HCT116 (cell line): ENCODE measurements around the gene SIPA1L3. TPM values are rescaled to one million over a fixed set of nuclear protein-coding genes. Genes with fewer than 3 reads are reported as not detected.

Source experiments
- ATAC-seq: fragments of 200-7000 bp; cut with Tn5 transposase; 2 replicates; pipeline ENCODE4 v1.9.1; 2020; ENCODE audit warnings: mild to moderate bottlenecking, moderate library complexity
- BruUV-seq: library from RNA; stranded (reverse); fragments of 400-500 nt; replicated peaks from 2 replicates; lab custom pipeline; 2021; lab: Mats Ljungman, UMichigan
- CTCF ChIA-PET: fragments of 300-600 bp; sonication (Branson Sonifier 250); formaldehyde crosslinking; loops from one replicate; lab custom pipeline; 2021; ENCODE audit warnings: antibody characterized with exemption; lab: Charles Lee
- POLR2A ChIA-PET: fragments of 300-600, 350-600 bp; sonication (Branson Sonifier 250); formaldehyde crosslinking; loops from one replicate; lab custom pipeline; 2021; ENCODE audit warnings: antibody characterized with exemption; lab: Charles Lee
- RAD21 ChIA-PET, 2 experiments: fragments of 300-600 bp; sonication (Branson Sonifier 250); formaldehyde crosslinking; loops; one replicate each; lab custom pipeline; 2023; ENCODE audit warnings: low total read pairs in 2 of 2; ENCODE audit not compliant: uncharacterized antibody in 2 of 2, unreplicated experiment in 2 of 2, low non-redundant PET in 1 of 2; lab: Charles Lee
- DNase-seq: peaks from one replicate; pipeline ENCODE4 v3.0.0-alpha.2; 2010; ENCODE audit warnings: low read depth, low spot score
- H2AFZ ChIP-seq: fragments of 200-600 bp; shearing (Covaris generic), sonication (generic); 2 replicates; pipeline ENCODE4 v1.6.1; 2017; ENCODE audit warnings: low read depth, mixed run types, mixed read lengths, antibody characterized with exemption, low read length; ENCODE audit not compliant: poor library complexity, severe bottlenecking
- H3K27ac ChIP-seq: 2 replicates; pipeline ENCODE4 v1.5.1; 2012; ENCODE audit warnings: low read depth, low read length
- H3K27me3 ChIP-seq: fragments of 200-600 bp; sonication (generic); 2 replicates; pipeline ENCODE4 v1.6.1; 2016; ENCODE audit warnings: mixed run types, low read length, mixed read lengths; ENCODE audit not compliant: insufficient read depth
- H3K36me3 ChIP-seq, 2 experiments: fragments of 200-500 bp in 1 of 2; fragments of 200-600 bp in 1 of 2; sonication (Bioruptor generic) in 1 of 2; sonication (generic) in 1 of 2; 2 replicates each; pipeline versions ENCODE4 v1.5.1 to v1.6.1; 2014 to 2016; ENCODE audit warnings: low read length in 2 of 2, inconsistent platforms in 1 of 2, mixed read lengths in 1 of 2, mixed run types in 1 of 2; ENCODE audit not compliant: insufficient read depth in 2 of 2, control insufficient read depth in 1 of 2
- H3K4me1 ChIP-seq, 2 experiments: fragments of 200-600 bp in 1 of 2; sonication (generic) in 1 of 2; 2 replicates each; pipeline versions ENCODE4 v1.5.1 to v1.6.1; 2012 to 2017; ENCODE audit warnings: low read length in 2 of 2, inconsistent platforms in 1 of 2, mild to moderate bottlenecking in 1 of 2, mixed read lengths in 1 of 2, mixed run types in 1 of 2, moderate library complexity in 1 of 2; ENCODE audit not compliant: insufficient read depth in 2 of 2, control insufficient read depth in 1 of 2
- H3K4me2 ChIP-seq: fragments of 200-600 bp; sonication (generic); 2 replicates; pipeline ENCODE4 v1.6.1; 2017; ENCODE audit warnings: mixed run types, low read length, mixed read lengths
- H3K4me3 ChIP-seq, 2 experiments: fragments of 200-600 bp in 1 of 2; sonication (generic) in 1 of 2; replicated peaks in 1 of 2; 2 replicates each; pipeline ENCODE4 v1.5.1; 2011 to 2016; ENCODE audit warnings: low read length in 2 of 2, control low read depth in 1 of 2, low read depth in 1 of 2, mild to moderate bottlenecking in 1 of 2, mixed read lengths in 1 of 2, mixed run types in 1 of 2
- H3K79me2 ChIP-seq: fragments of 200-600 bp; sonication (generic); 2 replicates; pipeline ENCODE4 v1.6.1; 2017; ENCODE audit warnings: mild to moderate bottlenecking, mixed run types, low read length, moderate library complexity, mixed read lengths; ENCODE audit not compliant: insufficient read depth
- H3K9ac ChIP-seq: fragments of 200-600 bp; sonication (generic); 2 replicates; pipeline ENCODE4 v1.6.1; 2016; ENCODE audit warnings: low read length, mixed read lengths
- H3K9me2 ChIP-seq: fragments of 200-600 bp; sonication (generic), shearing (Covaris generic); 2 replicates; pipeline ENCODE4 v1.6.1; 2017; ENCODE audit warnings: mixed run types, mild to moderate bottlenecking, moderate library complexity; ENCODE audit not compliant: insufficient read depth
- H3K9me3 ChIP-seq, 2 experiments: fragments of 200-500 bp in 1 of 2; fragments of 200-600 bp in 1 of 2; sonication (Bioruptor generic) in 1 of 2; sonication (generic) in 1 of 2; 2 replicates each; pipeline ENCODE4 v1.6.1; 2014 to 2017; ENCODE audit warnings: low read length in 2 of 2, mixed read lengths in 2 of 2, inconsistent platforms in 1 of 2, low read depth in 1 of 2, mild to moderate bottlenecking in 1 of 2, mixed run types in 1 of 2, moderate library complexity in 1 of 2; ENCODE audit not compliant: control insufficient read depth in 1 of 2, insufficient read depth in 1 of 2
- H4K20me1 ChIP-seq: fragments of 200-600 bp; sonication (generic), shearing (Covaris generic); 2 replicates; pipeline ENCODE4 v1.6.1; 2017; ENCODE audit warnings: mixed run types, mild to moderate bottlenecking, moderate library complexity; ENCODE audit not compliant: insufficient read depth
- CEBPB ChIP-seq: IDR thresholded peaks from 2 replicates; pipeline ENCODE4 v1.6.1; 2012; ENCODE audit warnings: low read depth
- FOSL1 ChIP-seq: IDR thresholded peaks from 2 replicates; pipeline ENCODE4 v1.6.1; 2012; ENCODE audit warnings: low read depth
- JUND ChIP-seq: IDR thresholded peaks from 2 replicates; pipeline ENCODE4 v1.6.1; 2012
- POLR2A ChIP-seq: IDR thresholded peaks from 2 replicates; pipeline ENCODE4 v1.7.0; 2011; ENCODE audit warnings: borderline replicate concordance; ENCODE audit not compliant: insufficient read depth, insufficient read length; ENCODE audit errors: extremely low read depth
- RAD21 ChIP-seq: IDR thresholded peaks from 2 replicates; pipeline ENCODE4 v1.6.1; 2012; ENCODE audit warnings: low read depth, mild to moderate bottlenecking
- SRF ChIP-seq: IDR thresholded peaks from 2 replicates; pipeline ENCODE4 v1.6.1; 2012; ENCODE audit warnings: low read depth
- TCF7L2 ChIP-seq: IDR thresholded peaks from 2 replicates; pipeline ENCODE4 v1.7.0; 2011; ENCODE audit warnings: borderline replicate concordance, inconsistent platforms; ENCODE audit not compliant: insufficient read depth, insufficient read length; ENCODE audit errors: extremely low read depth
- ZNF274 ChIP-seq: fragments of 200-500 bp; sonication (Bioruptor generic); IDR thresholded peaks from 2 replicates; pipeline ENCODE4 v1.6.1; 2014; ENCODE audit warnings: mild to moderate bottlenecking, low read depth, low read length, inconsistent platforms
- intact Hi-C: fragments of 100-400 bp; cut with micrococcal nuclease; formaldehyde crosslinking; loops from 2 replicates; pipeline ENCODE4 v1.10.0; 2022
- total RNA-seq: library from RNA; stranded (reverse); gene quantifications from one replicate; pipeline ENCODE4 v1.2.1, GENCODE V29; 2021; ENCODE audit not compliant: unreplicated experiment
- TF ChIP-seq, protein P1 (sequence below): IDR thresholded peaks from 2 replicates; pipeline ENCODE4 v1.6.1; 2012
- TF ChIP-seq, protein P2 (sequence below): IDR thresholded peaks from 2 replicates; pipeline ENCODE4 v1.6.1; 2012; ENCODE audit warnings: low read depth
- TF ChIP-seq, protein P3 (sequence below), 3 experiments: fragments of 200-600 bp in 1 of 3; sonication (generic) in 1 of 3; IDR thresholded peaks in 2 of 3; conservative IDR thresholded peaks in 1 of 3; 2 replicates each; pipeline ENCODE4 v1.5.1; 2012 to 2017; ENCODE audit warnings: low read depth in 2 of 3, low read length in 2 of 3, antibody characterized with exemption in 1 of 3, borderline replicate concordance in 1 of 3, control low read depth in 1 of 3, mild to moderate bottlenecking in 1 of 3, mixed read lengths in 1 of 3, mixed run types in 1 of 3, moderate library complexity in 1 of 3; ENCODE audit not compliant: insufficient read depth in 1 of 3
- TF ChIP-seq, protein P4 (sequence below): IDR thresholded peaks from 2 replicates; pipeline ENCODE4 v1.6.1; 2011; ENCODE audit warnings: mild to moderate bottlenecking, low read length, moderate library complexity; ENCODE audit not compliant: insufficient replicate concordance; ENCODE audit errors: extremely low read depth

The SIPA1L3 gene
- total RNA-seq, 1 experiment from 2014 or later = 41.8 TPM

DNA sequence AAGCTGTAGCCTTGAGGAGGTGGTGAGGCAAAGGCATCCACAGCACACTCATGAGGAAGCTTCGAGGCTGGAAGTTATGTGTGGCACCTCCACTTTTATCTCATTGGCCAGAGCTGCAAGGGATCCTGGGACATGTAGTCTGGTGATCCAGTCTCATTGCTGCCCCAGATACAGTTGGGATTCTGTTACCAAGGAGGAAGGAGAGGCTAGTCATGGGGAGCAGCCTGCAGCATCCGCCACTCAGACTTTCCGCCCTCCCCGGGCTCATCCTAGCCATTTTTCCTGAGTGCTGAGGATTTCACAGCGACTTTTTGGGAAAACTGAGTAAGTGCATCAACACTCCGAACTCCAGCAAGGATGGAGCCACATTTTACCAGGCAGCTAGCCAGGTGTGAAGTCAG lies 242.7 kb downstream of the SIPA1L3 start:
- Histone ChIP-seq H3K27ac (no peak overlapping the region), H3K4me2 (no peak overlapping the region), H3K4me3 (no peak overlapping the region), H3K9me3 (no peaks in the 10 kb centered on the region), H3K4me1 (no peaks in the 10 kb centered on the region), H3K27me3 (no peaks in the 10 kb centered on the region), H4K20me1 (no peaks in the 10 kb centered on the region), H3K9ac (no peak overlapping the region), H3K36me3 (no peaks in the 10 kb centered on the region), H2AFZ (no peak overlapping the region), H3K9me2 (no peaks in the 10 kb centered on the region), H3K79me2 (no peaks in the 10 kb centered on the region)
- ChIA-PET CTCF (no interaction called here), RAD21 (no interaction called here), POLR2A (no interaction called here)
- peak; percentile 78 for ATAC-seq
- BruUV-seq = no TSS peak
- TF ChIP-seq, protein P1, sequence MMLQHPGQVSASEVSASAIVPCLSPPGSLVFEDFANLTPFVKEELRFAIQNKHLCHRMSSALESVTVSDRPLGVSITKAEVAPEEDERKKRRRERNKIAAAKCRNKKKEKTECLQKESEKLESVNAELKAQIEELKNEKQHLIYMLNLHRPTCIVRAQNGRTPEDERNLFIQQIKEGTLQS = no peak
- TF ChIP-seq ZNF274 = no peak
- no peak for DNase-seq
- intact Hi-C loops = no loop called here

DNA sequence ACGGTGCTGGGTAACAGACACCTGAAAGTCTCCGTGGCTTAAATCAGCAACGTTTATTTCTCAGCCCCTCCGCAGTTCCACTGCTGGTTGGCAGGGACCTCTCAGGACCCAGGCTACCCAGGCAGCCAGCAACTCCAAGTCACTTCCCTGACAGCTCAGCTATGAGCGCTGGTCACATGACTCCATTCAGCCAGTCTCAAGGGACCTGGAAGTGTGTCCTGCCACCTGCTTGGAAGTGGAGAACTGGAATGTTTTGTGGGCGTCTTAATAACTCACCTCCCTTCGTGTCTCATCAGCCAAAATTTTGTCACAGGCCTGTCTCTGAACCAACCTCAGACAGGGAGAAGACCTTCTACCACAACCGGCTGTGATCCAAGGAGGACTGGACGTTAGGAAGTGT lies 244.2 kb downstream of the SIPA1L3 start:
- DNase-seq (no peak), ATAC-seq (no peak)
- intact Hi-C loops = no loop called here
- ChIA-PET CTCF (no interaction called here), POLR2A (interaction anchor here (0.7 kb wide), 1 partner anchor 9 kb away, joined by 4 read pairs; no protein-coding TSS in a partner anchor), RAD21 (no interaction called here)
- Histone ChIP-seq H3K27ac (no peak overlapping the region), H3K9me3 (no peaks in the 10 kb centered on the region), H3K9me2 (no peaks in the 10 kb centered on the region), H3K4me2 (no peak overlapping the region), H3K79me2 (no peaks in the 10 kb centered on the region), H3K4me3 (no peak overlapping the region), H3K27me3 (no peaks in the 10 kb centered on the region), H4K20me1 (no peaks in the 10 kb centered on the region), H2AFZ (no peak overlapping the region), H3K4me1 (no peaks in the 10 kb centered on the region), H3K36me3 (no peaks in the 10 kb centered on the region), H3K9ac (no peak overlapping the region)
- TF ChIP-seq JUND (no peak), CEBPB (no peak), FOSL1 (no peak), TCF7L2 (no peak), SRF (no peak), RAD21 (no peak), POLR2A (no peak), ZNF274 (no peak)
- TF ChIP-seq, protein P2, sequence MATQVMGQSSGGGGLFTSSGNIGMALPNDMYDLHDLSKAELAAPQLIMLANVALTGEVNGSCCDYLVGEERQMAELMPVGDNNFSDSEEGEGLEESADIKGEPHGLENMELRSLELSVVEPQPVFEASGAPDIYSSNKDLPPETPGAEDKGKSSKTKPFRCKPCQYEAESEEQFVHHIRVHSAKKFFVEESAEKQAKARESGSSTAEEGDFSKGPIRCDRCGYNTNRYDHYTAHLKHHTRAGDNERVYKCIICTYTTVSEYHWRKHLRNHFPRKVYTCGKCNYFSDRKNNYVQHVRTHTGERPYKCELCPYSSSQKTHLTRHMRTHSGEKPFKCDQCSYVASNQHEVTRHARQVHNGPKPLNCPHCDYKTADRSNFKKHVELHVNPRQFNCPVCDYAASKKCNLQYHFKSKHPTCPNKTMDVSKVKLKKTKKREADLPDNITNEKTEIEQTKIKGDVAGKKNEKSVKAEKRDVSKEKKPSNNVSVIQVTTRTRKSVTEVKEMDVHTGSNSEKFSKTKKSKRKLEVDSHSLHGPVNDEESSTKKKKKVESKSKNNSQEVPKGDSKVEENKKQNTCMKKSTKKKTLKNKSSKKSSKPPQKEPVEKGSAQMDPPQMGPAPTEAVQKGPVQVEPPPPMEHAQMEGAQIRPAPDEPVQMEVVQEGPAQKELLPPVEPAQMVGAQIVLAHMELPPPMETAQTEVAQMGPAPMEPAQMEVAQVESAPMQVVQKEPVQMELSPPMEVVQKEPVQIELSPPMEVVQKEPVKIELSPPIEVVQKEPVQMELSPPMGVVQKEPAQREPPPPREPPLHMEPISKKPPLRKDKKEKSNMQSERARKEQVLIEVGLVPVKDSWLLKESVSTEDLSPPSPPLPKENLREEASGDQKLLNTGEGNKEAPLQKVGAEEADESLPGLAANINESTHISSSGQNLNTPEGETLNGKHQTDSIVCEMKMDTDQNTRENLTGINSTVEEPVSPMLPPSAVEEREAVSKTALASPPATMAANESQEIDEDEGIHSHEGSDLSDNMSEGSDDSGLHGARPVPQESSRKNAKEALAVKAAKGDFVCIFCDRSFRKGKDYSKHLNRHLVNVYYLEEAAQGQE = no peak
- TF ChIP-seq, protein P3, sequence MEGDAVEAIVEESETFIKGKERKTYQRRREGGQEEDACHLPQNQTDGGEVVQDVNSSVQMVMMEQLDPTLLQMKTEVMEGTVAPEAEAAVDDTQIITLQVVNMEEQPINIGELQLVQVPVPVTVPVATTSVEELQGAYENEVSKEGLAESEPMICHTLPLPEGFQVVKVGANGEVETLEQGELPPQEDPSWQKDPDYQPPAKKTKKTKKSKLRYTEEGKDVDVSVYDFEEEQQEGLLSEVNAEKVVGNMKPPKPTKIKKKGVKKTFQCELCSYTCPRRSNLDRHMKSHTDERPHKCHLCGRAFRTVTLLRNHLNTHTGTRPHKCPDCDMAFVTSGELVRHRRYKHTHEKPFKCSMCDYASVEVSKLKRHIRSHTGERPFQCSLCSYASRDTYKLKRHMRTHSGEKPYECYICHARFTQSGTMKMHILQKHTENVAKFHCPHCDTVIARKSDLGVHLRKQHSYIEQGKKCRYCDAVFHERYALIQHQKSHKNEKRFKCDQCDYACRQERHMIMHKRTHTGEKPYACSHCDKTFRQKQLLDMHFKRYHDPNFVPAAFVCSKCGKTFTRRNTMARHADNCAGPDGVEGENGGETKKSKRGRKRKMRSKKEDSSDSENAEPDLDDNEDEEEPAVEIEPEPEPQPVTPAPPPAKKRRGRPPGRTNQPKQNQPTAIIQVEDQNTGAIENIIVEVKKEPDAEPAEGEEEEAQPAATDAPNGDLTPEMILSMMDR (IDR thresholded peaks at IDR 0.05 in 2 of 3, conservative IDR thresholded peaks at IDR 0.05 in 1 of 3; ENCODE audit: borderline replicate concordance in 1 of 3, insufficient read depth in 1 of 3, low read depth in 2 of 3, low read length in 2 of 3) = no peak
- TF ChIP-seq, protein P4, sequence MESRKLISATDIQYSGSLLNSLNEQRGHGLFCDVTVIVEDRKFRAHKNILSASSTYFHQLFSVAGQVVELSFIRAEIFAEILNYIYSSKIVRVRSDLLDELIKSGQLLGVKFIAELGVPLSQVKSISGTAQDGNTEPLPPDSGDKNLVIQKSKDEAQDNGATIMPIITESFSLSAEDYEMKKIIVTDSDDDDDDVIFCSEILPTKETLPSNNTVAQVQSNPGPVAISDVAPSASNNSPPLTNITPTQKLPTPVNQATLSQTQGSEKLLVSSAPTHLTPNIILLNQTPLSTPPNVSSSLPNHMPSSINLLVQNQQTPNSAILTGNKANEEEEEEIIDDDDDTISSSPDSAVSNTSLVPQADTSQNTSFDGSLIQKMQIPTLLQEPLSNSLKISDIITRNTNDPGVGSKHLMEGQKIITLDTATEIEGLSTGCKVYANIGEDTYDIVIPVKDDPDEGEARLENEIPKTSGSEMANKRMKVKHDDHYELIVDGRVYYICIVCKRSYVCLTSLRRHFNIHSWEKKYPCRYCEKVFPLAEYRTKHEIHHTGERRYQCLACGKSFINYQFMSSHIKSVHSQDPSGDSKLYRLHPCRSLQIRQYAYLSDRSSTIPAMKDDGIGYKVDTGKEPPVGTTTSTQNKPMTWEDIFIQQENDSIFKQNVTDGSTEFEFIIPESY = no peak
- no TSS peak for BruUV-seq
